Adipocyte (in vitro differentiated cells): ENCODE results near the gene HSF2.

ENCODE experiments used
- DNase-seq: peaks from one replicate; pipeline ENCODE4 v3.0.0-alpha.2; 2015; ENCODE audit warnings: low read depth
- H3K27me3 ChIP-seq: replicated peaks from 2 replicates; pipeline ENCODE4 v1.7.0; 2013; ENCODE audit warnings: mild to moderate bottlenecking, low read length, moderate library complexity; ENCODE audit not compliant: control insufficient read depth, insufficient read depth
- H3K36me3 ChIP-seq: 2 replicates; pipeline ENCODE4 v1.7.0; 2013; ENCODE audit warnings: low read length, mild to moderate bottlenecking, moderate library complexity; ENCODE audit not compliant: control insufficient read depth, insufficient read depth, severe bottlenecking
- H3K4me1 ChIP-seq: 2 replicates; pipeline ENCODE4 v1.7.0; 2013; ENCODE audit warnings: mild to moderate bottlenecking, low read length, moderate library complexity; ENCODE audit not compliant: control insufficient read depth, insufficient read depth
- H3K4me3 ChIP-seq: 2 replicates; pipeline ENCODE4 v1.7.0; 2013; ENCODE audit warnings: mild to moderate bottlenecking, low read length, moderate library complexity
- H3K9ac ChIP-seq: 2 replicates; pipeline ENCODE4 v1.7.0; 2013; ENCODE audit warnings: mild to moderate bottlenecking, low read length, moderate library complexity
- H3K9me3 ChIP-seq: 2 replicates; pipeline ENCODE4 v1.7.0; 2013; ENCODE audit warnings: mild to moderate bottlenecking, low read length, moderate library complexity; ENCODE audit not compliant: control insufficient read depth

Gene HSF2

GRCh38 chr6:122400462-122401089, 1.1 kb downstream of the HSF2 start:
- no peaks in the 10 kb centered on the region for H3K9me3 ChIP-seq
- peak overlapping the region; percentile 98 for H3K4me3 ChIP-seq
- H3K27me3 ChIP-seq: no peaks in the 10 kb centered on the region
- H3K9ac ChIP-seq: peak overlapping the region; percentile 97
- peak; percentile 13 for DNase-seq
- H3K4me1 ChIP-seq: peaks cover 23% of the 10 kb centered on the region
- no peaks in the 10 kb centered on the region for H3K36me3 ChIP-seq

- peaks cover 29% of the 10 kb centered on the region for H3K4me1 ChIP-seq
- no peak for DNase-seq
- no peaks in the 10 kb centered on the region for H3K36me3 ChIP-seq
- H3K9ac ChIP-seq: no peak overlapping the region
- peak overlapping the region; percentile 98 for H3K4me3 ChIP-seq
- H3K27me3 ChIP-seq: no peaks in the 10 kb centered on the region
- no peaks in the 10 kb centered on the region for H3K9me3 ChIP-seq
Measured at GRCh38 chr6:122401104-122401503, 1.7 kb downstream of the HSF2 start.

- Histone ChIP-seq H3K9me3 (no peaks in the 10 kb centered on the region), H3K9ac (no peak overlapping the region), H3K4me3 (no peak overlapping the region), H3K27me3 (no peaks in the 10 kb centered on the region), H3K36me3 (no peaks in the 10 kb centered on the region), H3K4me1 (peaks cover 23% of the 10 kb centered on the region)
- DNase-seq: no peak
Measured at GRCh38 chr6:122404444-122404843, 5.0 kb downstream of the HSF2 start.

- H3K4me1 ChIP-seq: peaks cover 21% of the 10 kb centered on the region
Measured at GRCh38 chr6:122405417-122405816, 6.0 kb downstream of the HSF2 start.

GRCh38 chr6:122406187-122406586, 6.7 kb downstream of the HSF2 start:
- H3K27me3 ChIP-seq: no peaks in the 10 kb centered on the region
- no peak overlapping the region for H3K4me3 ChIP-seq
- no peak for DNase-seq
- H3K36me3 ChIP-seq: no peaks in the 10 kb centered on the region
- H3K4me1 ChIP-seq: peaks cover 14% of the 10 kb centered on the region
- H3K9me3 ChIP-seq: no peaks in the 10 kb centered on the region
- H3K9ac ChIP-seq: no peak overlapping the region

More at GRCh38 chr6:122405417-122405816, 6.0 kb downstream of the HSF2 start:
- no peak overlapping the region for H3K4me3 ChIP-seq
- no peaks in the 10 kb centered on the region for H3K27me3 ChIP-seq
- no peaks in the 10 kb centered on the region for H3K9me3 ChIP-seq
- H3K36me3 ChIP-seq: no peaks in the 10 kb centered on the region
- no peak overlapping the region for H3K9ac ChIP-seq
- no peak for DNase-seq

- H3K9me3 ChIP-seq: no peaks in the 10 kb centered on the region
- H3K4me1 ChIP-seq: peaks cover 13% of the 10 kb centered on the region
- H3K9ac ChIP-seq: no peak overlapping the region
- H3K4me3 ChIP-seq: no peak overlapping the region
- H3K27me3 ChIP-seq: no peaks in the 10 kb centered on the region
- no peak for DNase-seq
- peaks cover 3% of the 10 kb centered on the region for H3K36me3 ChIP-seq
Measured at GRCh38 chr6:122407712-122408111, 8.3 kb downstream of the HSF2 start.

GRCh38 chr6:122408240-122408639, 8.8 kb downstream of the HSF2 start:
- H3K36me3 ChIP-seq: peaks cover 6% of the 10 kb centered on the region
- no peak overlapping the region for H3K4me3 ChIP-seq
- no peak overlapping the region for H3K9ac ChIP-seq
- no peak for DNase-seq
- peaks cover 13% of the 10 kb centered on the region for H3K4me1 ChIP-seq
- no peaks in the 10 kb centered on the region for H3K9me3 ChIP-seq
- no peaks in the 10 kb centered on the region for H3K27me3 ChIP-seq

- DNase-seq: no peak
- H3K9me3 ChIP-seq: no peaks in the 10 kb centered on the region
- no peak overlapping the region for H3K9ac ChIP-seq
- no peak overlapping the region for H3K4me3 ChIP-seq
- peaks cover 11% of the 10 kb centered on the region for H3K36me3 ChIP-seq
- peaks cover 12% of the 10 kb centered on the region for H3K4me1 ChIP-seq
- H3K27me3 ChIP-seq: no peaks in the 10 kb centered on the region
Measured at GRCh38 chr6:122408702-122409458, 9.4 kb downstream of the HSF2 start.

GRCh38 chr6:122412001-122412400, 12.5 kb downstream of the HSF2 start:
- no peaks in the 10 kb centered on the region for H3K4me1 ChIP-seq
- peaks cover 28% of the 10 kb centered on the region for H3K36me3 ChIP-seq
- no peak overlapping the region for H3K4me3 ChIP-seq
- H3K9me3 ChIP-seq: no peaks in the 10 kb centered on the region
- DNase-seq: no peak
- H3K27me3 ChIP-seq: no peaks in the 10 kb centered on the region
- H3K9ac ChIP-seq: no peak overlapping the region

- H3K9ac ChIP-seq: no peak overlapping the region
- no peaks in the 10 kb centered on the region for H3K27me3 ChIP-seq
- H3K36me3 ChIP-seq: peaks cover 55% of the 10 kb centered on the region
- no peak overlapping the region for H3K4me3 ChIP-seq
- H3K4me1 ChIP-seq: no peaks in the 10 kb centered on the region
- DNase-seq: no peak
- no peaks in the 10 kb centered on the region for H3K9me3 ChIP-seq
Measured at GRCh38 chr6:122416825-122417224, 17.4 kb downstream of the HSF2 start.

- DNase-seq: no peak
- Histone ChIP-seq H3K9ac (no peak overlapping the region), H3K4me1 (no peaks in the 10 kb centered on the region), H3K27me3 (no peaks in the 10 kb centered on the region), H3K9me3 (no peaks in the 10 kb centered on the region), H3K4me3 (no peak overlapping the region), H3K36me3 (peaks cover 74% of the 10 kb centered on the region)
Measured at GRCh38 chr6:122422003-122422402, 22.6 kb downstream of the HSF2 start.
